GM23248 (cell line): Measurements from ENCODE around the gene USP22. TPM values are rescaled to one million over a fixed set of nuclear protein-coding genes. Genes with fewer than 3 reads are reported as not detected.
"Not testable (repeated sequence)": the region's sequence is repeated elsewhere in the genome, so short reads cannot be mapped to it uniquely, and the experiment has no call there.

Experiments
- DNase-seq: peaks from one replicate; pipeline ENCODE4 v3.0.0-alpha.2; 2015
- H2AFZ ChIP-seq: fragments of 200-600 bp; sonication (generic); 2 replicates; pipeline ENCODE4 v1.6.1; 2016; ENCODE audit warnings: antibody characterized with exemption
- H3F3A ChIP-seq: fragments of 200-600 bp; sonication (generic); 2 replicates; pipeline ENCODE4 v1.6.1; 2016; ENCODE audit warnings: mild to moderate bottlenecking, antibody characterized with exemption, mixed run types; ENCODE audit not compliant: insufficient read depth
- H3K27ac ChIP-seq: fragments of 200-600 bp; sonication (generic); 2 replicates; pipeline ENCODE4 v1.5.1; 2016; ENCODE audit warnings: mild to moderate bottlenecking
- H3K27me3 ChIP-seq: fragments of 200-600 bp; sonication (generic); replicated peaks from 2 replicates; pipeline ENCODE4 v1.6.1; 2016; ENCODE audit warnings: mild to moderate bottlenecking; ENCODE audit not compliant: insufficient read depth
- H3K36me3 ChIP-seq: fragments of 200-600 bp; sonication (generic); 2 replicates; pipeline ENCODE4 v1.6.1; 2016; ENCODE audit warnings: low read depth, mild to moderate bottlenecking
- H3K4me1 ChIP-seq: fragments of 200-600 bp; sonication (generic); 2 replicates; pipeline ENCODE4 v1.6.1; 2016; ENCODE audit warnings: mild to moderate bottlenecking; ENCODE audit not compliant: insufficient read depth
- H3K4me2 ChIP-seq: fragments of 200-600 bp; sonication (generic); one replicate; pipeline ENCODE4 v1.6.1; 2016; ENCODE audit warnings: mild to moderate bottlenecking; ENCODE audit not compliant: unreplicated experiment
- H3K4me3 ChIP-seq: fragments of 200-600 bp; sonication (generic); 2 replicates; pipeline ENCODE4 v1.5.1; 2016; ENCODE audit warnings: mild to moderate bottlenecking
- H3K79me2 ChIP-seq: fragments of 200-600 bp; sonication (generic); 2 replicates; pipeline ENCODE4 v1.6.1; 2016; ENCODE audit warnings: mild to moderate bottlenecking; ENCODE audit not compliant: insufficient read depth
- H3K9ac ChIP-seq: fragments of 200-600 bp; sonication (generic); 2 replicates; pipeline ENCODE4 v1.6.1; 2016; ENCODE audit warnings: mild to moderate bottlenecking
- H3K9me2 ChIP-seq: fragments of 200-600 bp; sonication (generic); 2 replicates; pipeline ENCODE4 v1.6.1; 2016; ENCODE audit warnings: mixed run types, mild to moderate bottlenecking, moderate library complexity; ENCODE audit not compliant: insufficient read depth
- H3K9me3 ChIP-seq: fragments of 200-600 bp; sonication (generic); one replicate; pipeline ENCODE4 v1.6.1; 2017; ENCODE audit warnings: low read depth
- H4K20me1 ChIP-seq: fragments of 200-600 bp; sonication (generic); 2 replicates; pipeline ENCODE4 v1.6.0; 2016; ENCODE audit not compliant: insufficient read depth
- EZH2 ChIP-seq: fragments of 200-600 bp; sonication (generic); IDR thresholded peaks from 2 replicates; pipeline ENCODE4 v1.6.1; 2018; ENCODE audit warnings: antibody characterized with exemption, mild to moderate bottlenecking; ENCODE audit not compliant: insufficient read depth, poor library complexity, severe bottlenecking
- EZH2phosphoT487 ChIP-seq: fragments of 200-600 bp; sonication (generic); IDR thresholded peaks from 2 replicates; pipeline ENCODE4 v1.6.1; 2018; ENCODE audit warnings: antibody characterized with exemption, moderate library complexity, mild to moderate bottlenecking, low read depth; ENCODE audit not compliant: insufficient read depth
- WGBS, 2 experiments: methylation state at CpG; one replicate each; pipeline ENCODE4 v1.1.6; 2015 to 2017; ENCODE audit warnings: low lambda C conversion rate in 2 of 2, low coverage in 1 of 2; ENCODE audit errors: missing lambda C conversion rate in 2 of 2; 5-methylcytosine and 5-hydroxymethylcytosine counted together
- in situ Hi-C: fragments of 300-500 bp; cut with MboI; formaldehyde crosslinking; loops from 2 replicates; pipeline ENCODE4 v1.15.0; 2020
- polyA plus RNA-seq: library from polyadenylated mRNA; unstranded; fragments of >200 nt; fragmentation: Nextera tagmentation; extraction: Ambion mirVana; gene quantifications from 2 replicates; pipeline ENCODE4 v1.2.1, GENCODE V29; 2016
- total RNA-seq: library from RNA; depleted of rRNA; stranded (reverse); fragments of >200 nt; shearing (Covaris generic); gene quantifications from 2 replicates; pipeline ENCODE4 v1.2.3, GENCODE V29; 2014

USP22 gene
- total and polyA plus RNA-seq, 2 experiments from 2014 or later: 75.1 to 154 TPM

DNA sequence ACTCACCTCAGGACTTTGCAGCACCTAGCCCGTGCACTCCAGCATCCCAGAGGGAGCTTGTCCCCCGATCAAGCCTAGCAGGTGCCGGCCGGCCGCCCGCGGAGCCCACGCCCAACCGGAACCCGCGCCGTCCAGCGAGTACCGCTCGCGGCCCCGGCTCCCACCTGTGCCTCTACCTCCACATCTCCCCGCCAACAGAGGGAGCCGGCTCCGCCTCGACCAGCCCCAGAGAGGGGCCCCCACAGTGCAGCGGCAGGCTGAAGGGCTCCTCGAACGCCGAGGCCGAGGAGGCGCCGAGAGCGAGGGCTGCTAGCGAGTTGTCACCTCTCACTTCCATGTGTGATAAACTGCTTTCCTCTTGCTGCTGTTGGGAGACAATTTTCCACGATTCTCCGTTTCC, 42.9 kb upstream of the USP22 start:
- H3K9me3 ChIP-seq: no peaks in the 10 kb centered on the region
- H3K4me1 ChIP-seq: no peaks in the 10 kb centered on the region
- no peaks in the 10 kb centered on the region for H3K9me2 ChIP-seq
- no peak overlapping the region for H3K4me2 ChIP-seq
- H3K9ac ChIP-seq: no peak overlapping the region
- no peaks in the 10 kb centered on the region for H3K36me3 ChIP-seq
- H3K4me3 ChIP-seq: no peak overlapping the region
- TF ChIP-seq EZH2 (no peak), EZH2phosphoT487 (no peak)
- no peaks in the 10 kb centered on the region for H3K27me3 ChIP-seq
- in situ Hi-C loops: loop anchor here (25.0 kb wide), 1 partner anchor 102 kb away; no protein-coding TSS in a partner anchor
- WGBS, 2 experiments: 88 to 90% methylated on average over 32 of the region's 32 CpGs
- no peak overlapping the region for H3K27ac ChIP-seq
- H2AFZ ChIP-seq: no peak overlapping the region
- peaks cover 10% of the 10 kb centered on the region for H3F3A ChIP-seq
- DNase-seq: no peak
- no peaks in the 10 kb centered on the region for H3K79me2 ChIP-seq
- H4K20me1 ChIP-seq: no peaks in the 10 kb centered on the region

DNA sequence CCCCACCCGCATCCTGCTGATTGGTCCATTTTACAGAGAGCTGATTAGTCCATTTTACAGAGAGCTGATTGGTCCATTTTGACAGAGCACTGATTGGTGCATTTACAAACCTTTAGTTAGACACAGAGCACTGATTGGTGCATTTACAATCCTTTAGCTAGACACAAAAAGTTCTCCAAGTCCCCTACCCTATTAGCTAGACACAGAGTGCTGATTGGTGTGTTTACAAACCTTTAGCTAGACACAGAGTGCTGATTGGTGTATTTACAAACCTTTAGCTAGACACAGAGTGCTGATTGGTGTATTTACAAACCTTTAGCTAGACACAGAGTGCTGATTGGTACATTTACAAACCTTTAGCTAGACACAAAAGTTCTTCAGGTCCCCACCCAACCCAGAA, 42.5 kb upstream of the USP22 start:
- H3K4me3 ChIP-seq, H3K9me2 ChIP-seq, H3K27me3 ChIP-seq, DNase-seq, H3K79me2 ChIP-seq, H2AFZ ChIP-seq, H3K27ac ChIP-seq, H4K20me1 ChIP-seq, H3K9me3 ChIP-seq, H3K36me3 ChIP-seq, H3K4me1 ChIP-seq, H3F3A ChIP-seq, H3K4me2 ChIP-seq, H3K9ac ChIP-seq: not testable (repeated sequence)
- 90 to 94% methylated on average over 1 of the region's 1 CpG for WGBS, 2 experiments
- in situ Hi-C loops: loop anchor here (25.0 kb wide), 1 partner anchor 102 kb away; no protein-coding TSS in a partner anchor

- no peaks in the 10 kb centered on the region for H3K9me3 ChIP-seq
- H3K9me2 ChIP-seq: no peaks in the 10 kb centered on the region
- H3K79me2 ChIP-seq: no peaks in the 10 kb centered on the region
- H3K27ac ChIP-seq: no peak overlapping the region
- H3K4me1 ChIP-seq: no peaks in the 10 kb centered on the region
- in situ Hi-C loops: loop anchor here (25.0 kb wide), 1 partner anchor 105 kb away; no protein-coding TSS in a partner anchor
- TF ChIP-seq EZH2phosphoT487 (no peak), EZH2 (no peak)
- no peak overlapping the region for H3K4me3 ChIP-seq
- DNase-seq: no peak
- no peaks in the 10 kb centered on the region for H3K27me3 ChIP-seq
- H3F3A ChIP-seq: no peaks in the 10 kb centered on the region
- H3K9ac ChIP-seq: no peak overlapping the region
- H2AFZ ChIP-seq: no peak overlapping the region
- no peaks in the 10 kb centered on the region for H4K20me1 ChIP-seq
- WGBS, 2 experiments: 64 to 68% methylated on average over 5 of the region's 5 CpGs
- no peak overlapping the region for H3K4me2 ChIP-seq
- H3K36me3 ChIP-seq: no peaks in the 10 kb centered on the region
These were observed 39.2 kb upstream of the USP22 start for GRCh38 chr17:21082001-21082436.

DNA sequence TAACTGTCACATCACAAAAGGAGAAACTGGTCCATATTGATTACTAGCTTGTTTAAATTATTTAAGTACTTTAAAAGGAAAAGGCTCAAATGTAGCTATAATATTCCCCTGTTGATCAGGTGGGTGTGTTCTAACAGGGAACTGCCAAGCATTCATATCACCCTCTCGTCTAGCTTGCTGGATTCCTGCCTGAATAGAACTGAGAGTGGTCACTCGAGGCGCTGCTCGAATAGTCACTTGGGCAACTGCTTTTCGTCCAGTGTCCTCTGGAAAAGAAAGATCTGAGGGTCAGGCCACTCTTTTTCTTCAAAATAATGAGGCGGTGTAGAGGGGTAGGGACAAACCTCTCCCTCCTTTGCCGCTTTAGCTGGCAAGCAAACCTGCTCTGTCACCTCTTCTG, 36.4 kb upstream of the USP22 start:
- Histone ChIP-seq H3K27ac (no peak overlapping the region), H3K27me3 (no peaks in the 10 kb centered on the region)
- WGBS, 2 experiments: 66 to 72% methylated on average over 7 of the region's 7 CpGs

More for the DNA sequence above, 36.4 kb upstream of the USP22 start:
- H3F3A ChIP-seq: peaks cover 5% of the 10 kb centered on the region; the same call in 1 of the 2 replicates
- H3K79me2 ChIP-seq: no peaks in the 10 kb centered on the region
- no peak overlapping the region for H2AFZ ChIP-seq
- peaks cover 9% of the 10 kb centered on the region; the same call in 1 of the 2 replicates for H3K4me1 ChIP-seq
- H3K9ac ChIP-seq: no peak overlapping the region
- TF ChIP-seq EZH2 (no peak), EZH2phosphoT487 (no peak)
- in situ Hi-C loops: loop anchor here (25.0 kb wide), 1 partner anchor 108 kb away; no protein-coding TSS in a partner anchor
- no peak overlapping the region for H3K4me3 ChIP-seq
- H4K20me1 ChIP-seq: no peaks in the 10 kb centered on the region
- no peaks in the 10 kb centered on the region for H3K9me2 ChIP-seq
- H3K4me2 ChIP-seq: no peak overlapping the region
- H3K36me3 ChIP-seq: no peaks in the 10 kb centered on the region
- no peaks in the 10 kb centered on the region for H3K9me3 ChIP-seq
- DNase-seq: no peak
